ENCODE data around the gene PUM1.

PUM1 gene

DNA sequence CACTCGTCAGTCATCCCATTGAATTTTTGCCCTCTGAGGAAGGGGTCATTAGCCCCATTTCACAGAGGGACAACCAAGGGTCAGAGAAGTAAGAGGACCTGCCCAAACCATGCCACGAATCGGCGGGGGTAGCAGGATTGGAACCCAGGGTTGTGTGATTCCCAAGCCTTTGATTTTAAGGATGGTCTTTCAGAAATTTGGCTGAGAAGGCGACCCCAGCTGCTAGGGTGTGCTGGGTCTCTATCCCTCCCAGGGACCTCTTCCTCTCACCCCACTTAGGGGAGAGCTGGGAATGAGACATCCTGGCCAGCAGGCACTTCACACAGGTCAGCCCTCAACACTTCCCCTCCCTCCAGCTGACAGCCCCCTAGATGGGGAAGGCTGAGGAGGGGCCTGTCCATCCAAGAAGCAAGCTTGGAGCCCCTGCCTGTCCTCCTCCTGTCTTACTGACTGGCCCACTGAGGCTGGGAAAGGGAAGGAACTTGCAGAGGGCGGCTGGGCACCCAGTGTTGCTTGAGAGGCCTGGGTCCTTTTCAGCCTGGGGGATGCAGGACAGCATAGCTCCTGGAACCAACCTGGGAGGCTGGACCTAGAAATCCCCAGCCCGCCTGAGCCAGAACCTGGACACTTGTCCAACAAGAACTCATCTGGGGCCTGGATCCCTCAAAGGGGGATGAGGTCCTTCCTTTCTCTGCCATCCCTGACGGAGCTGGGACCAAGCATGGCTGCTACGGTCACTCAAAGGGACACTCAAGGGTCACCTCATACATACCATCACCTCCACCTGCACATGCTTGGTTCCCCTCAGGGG lies 158.7 kb downstream of the PUM1 start:
- DNase-seq (ENCODE audit: low read depth), result no peak

DNA sequence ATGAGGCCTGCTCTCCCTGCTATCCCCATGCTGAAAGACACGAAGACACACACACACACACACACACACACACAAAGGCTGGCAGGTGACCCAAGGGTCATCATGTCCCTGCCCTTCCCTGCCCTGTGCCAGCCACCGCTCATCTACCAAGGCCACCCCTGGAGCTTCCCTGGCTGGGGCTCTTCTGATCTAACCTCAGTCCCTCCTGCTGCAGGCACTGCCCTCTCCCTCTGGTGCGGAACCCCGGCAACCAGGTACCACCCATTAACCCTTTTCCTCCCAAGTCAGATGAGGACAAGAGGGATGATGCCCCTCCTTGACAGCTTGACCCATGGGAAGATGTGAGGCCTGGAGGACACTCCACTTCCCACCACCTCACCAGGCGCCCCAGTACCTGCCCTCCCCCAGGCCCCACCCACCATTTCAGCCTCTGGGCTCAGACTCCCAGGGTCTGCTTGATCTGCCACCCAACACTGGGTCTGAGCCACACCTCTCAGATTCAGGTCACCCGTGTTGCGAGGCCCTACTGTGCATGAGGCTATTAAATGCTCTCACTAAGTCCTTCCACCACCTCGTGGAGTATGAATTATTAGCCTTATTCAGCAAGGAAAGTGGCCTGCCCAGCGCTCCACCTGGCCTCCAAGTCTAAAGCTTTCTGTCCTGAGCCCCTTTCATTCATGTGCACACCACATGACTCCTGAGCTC lies 159.4 kb downstream of the PUM1 start:
- no peak for DNase-seq (ENCODE audit: low read depth)

DNA sequence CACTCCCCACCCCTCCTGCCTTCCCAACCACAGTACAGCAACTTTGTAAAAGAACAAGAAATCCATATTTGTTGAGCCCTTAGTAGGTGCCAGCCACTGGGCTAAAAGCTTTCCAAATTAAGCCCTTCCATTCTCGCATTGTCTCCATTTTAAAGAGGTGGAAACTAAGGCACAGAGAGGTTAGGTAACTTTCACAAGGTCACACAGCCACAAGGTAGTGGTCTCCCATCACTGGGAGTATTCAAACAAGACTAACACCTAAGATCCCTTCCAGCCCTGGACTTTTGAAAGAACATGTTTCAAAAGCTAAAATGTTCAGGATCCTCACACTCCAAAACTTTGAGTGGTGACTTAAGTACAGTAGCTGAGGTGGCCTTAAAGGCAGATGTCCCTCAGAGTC lies 160.1 kb downstream of the PUM1 start:
- DNase-seq (ENCODE audit: low read depth), result no peak

GRCh38 chr1:30904962-30905335 lies 160.6 kb downstream of the PUM1 start:
- no peak for DNase-seq (ENCODE audit: low read depth)

- DNase-seq (ENCODE audit: low read depth), result no peak
Observed at GRCh38 chr1:30904191-30904961, 161.1 kb downstream of the PUM1 start.

DNA sequence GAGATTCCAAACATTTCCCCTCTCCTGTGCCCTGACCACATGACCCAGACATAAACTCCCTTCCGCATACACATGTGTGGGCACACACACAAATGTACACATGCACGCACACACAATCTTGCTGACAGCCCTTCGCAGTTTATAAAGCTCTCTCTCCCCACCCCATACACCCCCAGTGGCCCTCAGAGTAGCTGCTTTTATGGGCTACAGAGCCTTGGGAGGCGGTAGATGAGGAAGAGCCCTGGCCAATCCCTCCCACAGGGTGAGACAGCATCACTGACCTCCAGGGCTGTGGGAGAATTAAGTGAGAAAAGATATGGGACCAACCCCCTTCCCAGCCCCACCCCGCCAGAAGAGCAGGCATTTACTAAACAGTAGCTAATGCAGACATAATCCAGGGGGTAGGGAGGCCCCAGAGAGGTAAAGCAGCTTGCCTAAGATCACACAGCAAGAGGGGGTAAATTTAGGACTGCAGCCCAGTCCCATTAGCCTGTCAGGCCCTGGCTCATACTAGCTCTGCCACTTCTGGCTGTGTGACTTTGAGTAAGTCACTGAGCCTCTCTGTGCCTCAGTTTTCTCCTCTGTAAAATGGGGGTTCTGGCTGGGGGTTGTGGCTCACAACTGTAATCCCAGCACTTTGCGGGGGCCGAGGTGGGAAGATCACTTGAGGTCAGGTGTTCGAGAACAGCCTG lies 162.0 kb downstream of the PUM1 start:
- no peak for DNase-seq (ENCODE audit: low read depth)

- no peak for DNase-seq (ENCODE audit: low read depth)
Observed at GRCh38 chr1:30902593-30903290, 162.8 kb downstream of the PUM1 start.

DNA sequence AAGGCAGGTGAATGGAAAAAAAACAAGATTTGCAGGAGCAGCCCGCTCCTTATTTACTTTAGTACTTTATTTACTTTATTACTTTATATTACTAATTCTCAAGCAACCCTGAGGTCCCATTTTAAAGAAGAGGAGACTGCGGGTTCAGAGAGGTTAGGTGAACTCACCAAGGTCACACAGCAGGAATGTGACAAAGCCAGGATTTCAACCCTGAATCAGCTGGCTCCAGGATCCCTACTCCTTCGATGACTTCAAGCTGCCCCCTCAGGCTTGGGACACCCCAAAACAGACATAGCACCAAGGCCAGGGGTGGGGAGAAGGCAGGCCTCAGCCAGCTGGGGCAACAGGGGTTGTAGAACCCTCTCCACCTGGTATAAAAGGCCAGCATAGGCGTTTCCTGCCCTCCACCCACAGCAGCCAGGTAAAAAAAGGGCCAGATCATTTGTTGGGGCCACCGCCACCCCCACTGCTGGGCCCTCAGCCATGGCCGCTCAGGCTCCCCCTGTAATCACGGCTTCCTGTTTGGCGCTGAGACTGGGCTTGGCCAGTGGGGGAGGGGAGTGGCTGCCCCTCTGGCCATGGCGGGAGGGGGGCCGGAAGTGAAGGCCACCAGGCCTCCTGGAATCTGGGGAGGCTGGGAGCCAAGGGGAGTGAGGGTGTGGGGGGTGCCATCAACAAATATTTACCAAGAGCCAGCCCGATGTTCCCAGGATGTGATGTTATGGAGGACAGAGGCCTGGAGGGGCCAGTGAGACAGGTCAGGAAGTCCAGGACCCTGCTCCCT lies 163.5 kb downstream of the PUM1 start:
- DNase-seq (ENCODE audit: low read depth), result no peak

DNA sequence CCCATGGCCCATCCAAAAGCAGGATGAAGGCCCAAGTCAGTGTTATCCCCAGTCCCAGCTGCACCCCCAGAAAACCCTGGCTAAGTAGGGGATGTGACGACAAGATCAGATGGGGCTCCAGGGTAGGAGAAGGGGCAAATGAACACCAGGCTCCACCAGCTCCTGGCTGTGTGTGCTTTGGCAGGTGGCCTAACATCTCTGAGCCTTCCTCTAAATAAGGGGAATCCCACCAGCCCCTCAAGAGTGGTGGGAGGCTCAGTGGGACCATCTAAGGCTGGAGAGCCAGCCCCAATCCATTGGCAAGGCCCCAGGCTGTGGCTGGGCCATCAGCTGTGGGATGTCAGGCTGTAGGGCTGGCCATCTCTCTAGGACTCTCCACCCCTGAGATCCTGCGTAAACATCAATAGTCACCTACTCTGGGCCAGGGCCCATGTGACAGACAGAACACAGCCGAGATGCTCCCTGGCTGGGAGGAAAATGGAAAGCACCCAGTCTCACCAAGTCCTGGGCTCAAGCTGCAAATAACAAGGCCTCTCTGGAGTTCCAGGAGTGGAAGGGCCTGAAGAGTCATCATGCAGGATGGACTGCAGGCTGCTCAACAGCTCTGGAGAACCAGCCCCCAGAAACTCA lies 164.5 kb downstream of the PUM1 start:
- no peak for DNase-seq (ENCODE audit: low read depth)

GRCh38 chr1:30900486-30900885 lies 165.0 kb downstream of the PUM1 start:
- DNase-seq (ENCODE audit: low read depth), result no peak

DNA sequence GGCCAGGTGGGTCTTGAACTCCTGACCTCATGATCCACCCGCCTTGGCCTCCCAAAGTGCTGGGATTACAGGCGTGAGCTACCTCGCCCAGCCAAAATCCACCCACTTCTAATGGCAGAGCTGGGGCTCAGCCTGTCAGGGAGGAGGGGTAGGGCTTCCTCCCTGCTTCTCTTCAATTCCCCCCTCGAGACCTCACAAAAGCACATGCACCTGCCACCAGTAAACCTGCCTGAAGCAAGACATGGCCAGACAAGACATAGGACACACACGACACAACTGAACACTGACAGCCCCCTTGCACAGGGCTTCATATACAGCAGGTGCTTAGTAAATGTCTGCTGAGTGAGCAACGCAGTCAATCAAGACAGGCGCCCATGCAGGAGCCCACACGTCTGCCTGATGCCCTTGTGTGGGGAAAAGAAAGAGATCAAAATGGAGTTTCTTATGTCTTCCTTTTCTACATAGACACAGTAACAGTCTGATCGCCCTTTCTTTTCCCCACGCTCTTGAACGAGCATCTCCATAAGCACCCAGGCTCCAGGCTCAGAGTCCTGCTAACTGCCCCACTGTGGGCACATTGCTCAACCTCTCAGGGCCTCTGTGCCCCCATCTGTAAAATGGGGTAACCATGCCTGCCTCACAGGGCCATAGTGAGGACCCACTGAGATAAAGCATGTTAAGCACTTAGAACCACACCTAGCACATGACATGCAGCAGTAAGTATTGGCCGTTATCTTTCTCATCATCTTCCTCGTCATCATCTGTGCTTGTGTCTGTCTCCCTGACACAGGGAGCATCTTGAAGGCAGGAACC lies 165.7 kb downstream of the PUM1 start:
- DNase-seq (ENCODE audit: low read depth), result no peak

- DNase-seq (ENCODE audit: low read depth), result no peak
Observed at GRCh38 chr1:30898031-30898815, 167.3 kb downstream of the PUM1 start.

GRCh38 chr1:30896905-30897304 lies 168.6 kb downstream of the PUM1 start:
- DNase-seq (ENCODE audit: low read depth), result no peak

- no peak for DNase-seq (ENCODE audit: low read depth)
Observed at GRCh38 chr1:30895944-30896660, 169.4 kb downstream of the PUM1 start.

- DNase-seq (ENCODE audit: low read depth), result no peak
Observed at GRCh38 chr1:30895382-30895943, 170.1 kb downstream of the PUM1 start.

GRCh38 chr1:30894508-30894973 lies 171.0 kb downstream of the PUM1 start:
- DNase-seq (ENCODE audit: low read depth), result no peak

GRCh38 chr1:30893776-30894507 lies 171.6 kb downstream of the PUM1 start:
- DNase-seq (ENCODE audit: low read depth), result no peak

All from GM04503 (cell line).